ENCODE measurements around the gene OSBPL6. TPM values are rescaled to one million over a fixed set of nuclear protein-coding genes. Genes with fewer than 3 reads are reported as not detected.

The OSBPL6 gene
- total and polyA plus RNA-seq, 10 of the 15 experiments (the other 5 are each of a cell fraction or from before 2014, with no cell fraction given) = 0.01 to 0.08 (median 0.03) TPM; not detected in 5

- Histone ChIP-seq H3K4me1 (ENCODE audit: control insufficient read depth, insufficient read depth, low read length) (no peaks in the 10 kb centered on the region), H3K79me2 (ENCODE audit: control insufficient read depth, insufficient read depth, low read length) (no peaks in the 10 kb centered on the region), H4K20me1 (ENCODE audit: control insufficient read depth, insufficient read depth) (no peaks in the 10 kb centered on the region), H3K4me3 (no peak overlapping the region), H2AFZ (ENCODE audit: control insufficient read depth, low read depth, low read length) (no peak overlapping the region), H3K36me3 (ENCODE audit: control insufficient read depth in 2 of 2, insufficient read depth in 2 of 2, low read length in 1 of 2) (no peaks in the 10 kb centered on the region), H3K27me3 (replicated peaks in 1 of 2; ENCODE audit: control insufficient read depth in 2 of 2, insufficient read depth in 2 of 2, low read length in 1 of 2) (no peaks in the 10 kb centered on the region), H3K4me2 (ENCODE audit: control insufficient read depth, insufficient read depth) (no peak overlapping the region), H3K9ac (ENCODE audit: control insufficient read depth, insufficient read depth, low read length) (no peak overlapping the region), H3K27ac (ENCODE audit: control insufficient read depth, insufficient read depth) (no peak overlapping the region), H3K9me3 (replicated peaks; ENCODE audit: control insufficient read depth, insufficient read depth, low read length) (no peaks in the 10 kb centered on the region; the same call in 2 of the 3 replicates)
- ChIA-PET RAD21 (ENCODE audit: unreplicated experiment) (no interaction called here), POLR2A (interaction anchor here (0.5 kb wide), 1 partner anchor 137 kb away, joined by 4 read pairs; no protein-coding TSS in a partner anchor), CTCF (interaction anchor here (0.8 to 1.1 kb wide), 2 partner anchors 12 to 147 kb away, joined by 3 read pairs; partner anchors contain the start of gene RBM45), SMC1A (ENCODE audit: uncharacterized antibody, unreplicated experiment) (no interaction called here)
- ATAC-seq (no peak), FAIRE-seq (no peak), DNase-seq (ENCODE audit: low read depth, low spot score) (no peak)
- WGBS (ENCODE audit: insufficient coverage, insufficient replicate concordance, low lambda C conversion rate, missing lambda C conversion rate) = 0% methylated on average over 2 of the region's 2 CpGs
- in situ Hi-C loops (cut with MboI) = no loop called here
- no TSS peak for BruUV-seq (replicated peaks)
- intact Hi-C loops (cut with micrococcal nuclease; ENCODE audit: unreplicated experiment) = no loop called here
- no peak for TF ChIP-seq RBBP5 (conservative IDR thresholded peaks at IDR 0.05)
- no peak for TF ChIP-seq ZNF592 (IDR thresholded peaks at IDR 0.05)
- no peak for TF ChIP-seq MAX (IDR thresholded peaks at IDR 0.05; ENCODE audit: low read depth, low read length)
- TF ChIP-seq ZNF274 (IDR thresholded peaks at IDR 0.05; ENCODE audit: insufficient read depth, insufficient read length) = no peak
- TF ChIP-seq ZNF687 (IDR thresholded peaks at IDR 0.05) = no peak
- TF ChIP-seq MEF2B (IDR thresholded peaks at IDR 0.05; ENCODE audit: partially characterized antibody, poor library complexity, severe bottlenecking) = no peak
- TF ChIP-seq ZNF217 (IDR thresholded peaks at IDR 0.05) = no peak
- TF ChIP-seq RFX5 (IDR thresholded peaks at IDR 0.05; ENCODE audit: low read depth, low read length) = no peak
- no peak for TF ChIP-seq ZNF24 (IDR thresholded peaks at IDR 0.05)
- no peak for TF ChIP-seq CUX1 (IDR thresholded peaks at IDR 0.05; ENCODE audit: insufficient replicate concordance, low read depth, low read length)
- TF ChIP-seq IRF4 (IDR thresholded peaks at IDR 0.05; ENCODE audit: low read depth, low read length) = no peak
Measured at GRCh38 chr2:178258916-178259315, 64.6 kb downstream of the OSBPL6 start.
